Inferior parietal cortex (tissue), 1 donor: ENCODE results near the gene LAMTOR4.

Source experiments
- DNase-seq: peaks from one replicate; pipeline ENCODE4 v3.0.0-alpha.2; 2016; ENCODE audit errors: extremely low spot score

The LAMTOR4 gene

DNA sequence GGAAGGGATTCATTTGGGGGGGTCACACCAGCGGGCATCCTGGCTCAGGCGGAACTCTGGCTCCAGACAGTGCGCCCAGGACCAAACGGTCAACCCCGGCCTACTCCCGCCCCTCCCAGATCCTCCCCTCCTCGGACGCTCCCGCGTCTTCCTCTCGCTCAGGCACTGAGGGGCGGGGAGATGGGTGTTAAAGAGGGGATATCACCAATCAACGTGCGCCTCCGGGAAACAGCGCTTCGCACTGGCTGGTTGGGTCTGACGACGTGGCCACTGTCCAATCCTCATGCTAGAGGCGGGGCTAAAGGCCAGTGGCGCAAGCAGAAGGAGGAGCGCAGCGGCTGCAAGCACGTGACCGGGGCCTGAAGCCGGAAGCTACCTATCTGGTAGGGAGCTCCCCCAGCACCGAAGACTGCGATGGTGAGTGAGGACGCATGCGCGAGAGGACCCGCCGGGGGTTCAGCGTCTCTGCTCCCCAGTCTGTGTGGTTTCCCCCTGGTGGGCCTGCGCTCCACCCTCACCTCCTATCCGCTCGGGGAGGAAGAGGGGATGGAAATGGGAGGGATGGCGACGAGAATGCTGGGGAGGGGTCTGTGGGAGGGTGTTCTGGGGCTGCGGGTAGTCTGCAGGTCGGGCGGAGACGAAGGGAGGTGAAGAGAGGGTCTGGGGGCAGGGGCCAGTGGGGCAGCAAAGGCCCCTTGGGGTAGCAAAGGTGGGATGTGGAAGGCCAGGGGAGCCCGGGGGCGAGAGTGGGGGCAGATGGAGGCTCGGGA lies at the start of gene LAMTOR4:
Gene LAMTOR4, plus strand, starts transcription at position 360 of the 770 bp plus-strand sequence. Its CDS starts 55 bp downstream, at position 415.
- DNase-seq: peak; percentile 99

DNA sequence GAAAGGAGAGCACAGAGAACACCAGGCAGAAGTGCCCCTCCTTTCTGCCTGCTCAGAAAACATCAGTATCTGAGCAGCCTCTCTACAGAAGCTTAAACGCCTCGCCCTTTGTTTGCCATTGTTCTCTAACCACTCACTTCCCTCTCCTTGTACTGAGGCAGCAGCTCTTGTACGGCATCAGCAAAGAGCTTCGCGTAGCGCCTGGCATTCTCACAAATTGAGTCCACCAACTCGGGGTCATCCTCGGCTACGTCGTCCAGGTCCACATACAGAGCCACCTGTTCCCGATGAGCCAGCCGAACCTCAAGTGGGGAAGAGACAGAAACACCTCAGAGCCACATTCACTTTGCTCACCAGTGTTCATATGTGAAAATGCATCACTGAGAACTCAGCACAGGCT lies 49.3 kb upstream of the LAMTOR4 start:
- DNase-seq: no peak

DNA sequence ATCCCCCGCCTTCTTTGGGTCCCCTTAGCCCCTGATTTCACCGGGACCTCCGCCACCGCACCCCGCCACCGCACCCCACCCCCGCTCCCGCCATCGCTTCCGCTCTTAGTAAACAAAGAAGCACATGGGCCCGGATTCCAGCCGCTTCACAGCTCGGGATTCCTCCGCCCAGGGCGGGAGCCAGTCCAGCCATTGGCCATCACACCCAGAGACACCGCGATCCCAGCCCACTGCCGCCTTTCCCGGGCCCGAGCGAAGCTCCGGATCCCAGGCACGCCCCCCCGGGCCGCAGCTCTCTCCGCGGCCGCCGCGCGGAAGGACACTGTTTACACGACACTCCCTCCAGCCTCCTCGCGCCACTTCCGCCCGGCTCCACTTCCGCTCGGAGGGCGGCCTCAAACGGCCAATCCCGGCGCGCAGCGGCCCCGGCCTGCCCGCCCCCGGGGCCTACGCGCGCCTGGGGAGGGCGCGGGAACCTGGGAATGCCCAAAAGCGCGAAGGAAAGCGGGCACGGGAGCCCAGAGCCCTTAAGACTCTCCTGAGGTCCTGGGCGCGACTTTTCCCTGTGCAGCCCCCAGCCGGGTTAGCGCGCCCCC lies 48.2 kb upstream of the LAMTOR4 start:
- DNase-seq: peak; percentile 95

DNA sequence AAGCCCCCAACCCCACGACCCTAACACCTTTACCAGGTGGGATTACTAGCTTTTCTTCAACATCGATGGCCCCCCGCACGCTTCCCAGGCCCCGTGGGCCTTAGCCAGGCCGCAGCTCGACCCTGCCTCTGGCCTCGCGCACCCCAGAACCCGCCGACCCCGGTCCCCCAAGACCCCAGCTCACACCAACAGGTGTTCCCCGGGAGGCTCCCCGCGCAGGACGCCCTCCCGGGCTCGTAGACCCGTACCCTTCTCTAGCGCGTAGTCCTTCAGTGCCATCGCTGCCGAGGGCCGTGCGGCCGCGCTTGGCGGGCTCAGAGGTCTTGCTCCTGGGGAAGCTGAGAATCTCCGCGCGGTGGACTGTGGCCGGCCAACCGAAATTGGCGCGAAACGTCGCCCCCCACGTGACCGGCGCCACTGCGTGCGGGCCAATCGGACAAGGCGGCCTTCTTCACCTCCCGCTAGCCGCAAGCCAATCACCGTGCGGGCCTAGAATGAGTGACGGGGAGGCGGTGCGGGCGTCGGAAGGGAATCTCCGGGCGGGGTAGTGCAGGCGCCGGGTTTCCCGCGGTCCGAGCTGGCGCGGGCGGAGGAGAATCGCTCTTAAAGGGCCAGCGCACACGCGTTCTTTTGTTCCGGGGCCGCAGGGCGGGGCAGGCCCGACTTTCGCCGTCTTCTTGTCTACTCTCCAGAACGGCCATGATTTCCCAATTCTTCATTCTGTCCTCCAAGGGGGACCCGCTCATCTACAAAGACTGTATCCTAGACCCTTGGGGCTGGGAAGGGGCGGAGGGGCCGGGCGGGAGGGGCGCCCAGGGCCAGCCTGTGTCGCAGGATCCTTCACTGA lies 47.5 kb upstream of the LAMTOR4 start, which contains the start of the genes AP4M1 and MCM7:
Gene AP4M1, plus strand, starts transcription at position 628 of the 847 bp plus-strand sequence. Its CDS starts 72 bp downstream, at position 700.
Gene MCM7, minus strand, starts transcription at position 382 of the 847 bp plus-strand sequence. Its CDS starts 103 bp downstream, at position 279.
- DNase-seq: peak; percentile 100

DNA sequence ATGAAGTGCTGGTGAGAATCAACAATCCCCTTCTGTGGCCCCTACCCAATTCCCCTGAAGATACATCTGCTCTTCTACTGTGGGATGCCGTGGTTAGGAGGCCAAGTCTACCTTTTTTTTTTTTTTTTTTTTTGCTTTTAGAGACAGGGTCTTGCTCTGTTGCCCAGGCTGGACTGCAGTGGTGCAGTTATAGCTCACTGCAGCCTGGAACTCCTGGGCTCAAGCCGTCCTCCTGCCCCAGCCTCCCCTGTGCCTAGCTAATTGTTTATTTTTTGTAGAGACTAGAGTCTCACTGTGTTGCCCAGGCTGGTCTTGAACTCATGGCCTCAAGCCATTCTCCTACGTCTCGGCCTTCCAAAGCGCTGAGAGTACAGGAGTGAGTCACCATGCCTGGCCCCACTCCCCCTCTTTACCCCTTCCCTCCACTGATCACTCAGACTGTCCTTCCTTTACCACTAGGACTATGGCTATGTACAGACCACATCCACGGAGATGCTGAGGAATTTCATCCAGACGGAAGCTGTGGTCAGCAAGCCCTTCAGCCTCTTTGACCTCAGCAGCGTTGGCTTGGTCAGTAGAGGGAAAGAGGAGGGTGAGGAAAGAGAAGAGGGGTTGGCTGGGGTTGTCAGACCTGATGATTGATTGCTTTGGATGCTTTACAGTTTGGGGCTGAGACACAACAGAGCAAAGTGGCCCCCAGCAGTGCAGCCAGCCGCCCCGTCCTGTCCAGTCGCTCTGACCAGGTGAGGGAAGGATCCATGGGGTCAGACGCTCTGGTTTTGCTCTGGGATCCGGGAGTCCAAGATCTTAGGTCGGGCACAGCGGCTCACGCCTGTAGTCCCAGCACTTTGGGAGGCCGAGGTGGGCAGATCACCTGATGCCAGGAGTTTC lies 45.5 kb upstream of the LAMTOR4 start:
- DNase-seq: no peak

DNA sequence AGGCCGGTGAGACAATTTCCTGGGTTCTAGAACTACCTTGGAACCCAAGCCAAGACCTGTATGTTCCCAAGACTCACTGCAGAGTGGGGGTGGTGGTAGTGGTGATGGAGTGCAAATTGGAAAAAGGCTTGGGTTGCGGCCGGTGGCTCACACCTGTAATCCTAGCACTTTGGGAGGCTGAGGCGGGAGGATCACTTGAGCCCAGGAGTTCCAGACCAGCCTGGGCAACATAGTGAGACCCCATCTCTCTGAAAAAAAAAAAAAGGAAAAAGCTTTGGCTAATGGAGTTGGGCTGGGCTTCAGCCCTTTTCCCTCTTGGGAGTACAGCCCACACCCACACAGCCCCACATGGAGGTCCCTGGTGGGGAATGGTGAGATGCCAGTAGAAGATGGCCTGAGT lies 43.2 kb upstream of the LAMTOR4 start:
- DNase-seq: no peak

DNA sequence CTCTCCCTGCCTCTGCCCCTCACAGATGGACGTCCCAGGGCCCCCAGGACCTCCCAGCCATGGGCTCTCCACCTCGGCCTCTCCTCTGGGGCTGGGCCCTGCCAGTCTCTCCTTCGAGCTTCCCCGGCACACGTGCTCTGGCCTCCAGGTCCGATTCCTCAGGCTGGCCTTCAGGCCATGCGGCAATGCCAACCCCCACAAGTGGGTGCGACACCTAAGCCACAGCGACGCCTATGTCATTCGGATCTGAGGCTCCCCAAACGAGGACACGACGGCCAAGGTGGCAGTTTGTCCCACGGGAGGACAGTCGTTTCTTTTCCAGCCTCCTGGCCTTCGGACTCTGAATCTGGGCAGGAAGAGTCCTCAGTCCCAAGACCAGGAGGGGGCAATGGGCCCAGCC lies 42.1 kb upstream of the LAMTOR4 start:
- DNase-seq: no peak

DNA sequence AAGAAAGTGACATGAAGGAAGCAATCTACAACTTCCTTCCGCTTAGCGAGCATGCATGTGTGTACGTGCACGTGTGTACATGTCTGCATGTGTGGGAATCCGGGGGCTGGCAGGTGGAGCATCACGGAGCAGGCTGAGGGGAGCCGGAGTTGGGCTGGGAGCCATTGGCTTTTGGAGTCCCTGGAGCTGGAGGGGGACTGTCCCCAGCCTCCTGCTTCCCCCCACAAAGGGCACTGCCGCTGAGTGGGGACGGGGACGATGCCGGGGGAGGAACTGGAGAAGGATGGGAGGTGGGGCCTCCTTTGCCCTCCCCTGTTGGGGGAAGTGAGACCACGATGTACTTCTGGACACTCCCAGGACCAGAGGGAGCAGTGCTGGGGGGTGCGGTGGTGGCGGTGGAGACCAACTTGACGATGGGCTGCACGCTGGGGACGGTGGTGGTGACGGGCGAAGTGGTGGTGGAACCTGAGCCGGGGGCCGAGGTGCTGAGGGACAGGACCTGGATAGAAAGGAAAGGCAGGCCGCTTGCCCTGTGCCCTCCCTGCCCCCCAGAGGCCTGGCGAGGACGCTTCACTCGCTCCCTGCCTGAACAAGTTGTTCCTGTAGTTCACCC lies 41.5 kb upstream of the LAMTOR4 start:
- no peak for DNase-seq

DNA sequence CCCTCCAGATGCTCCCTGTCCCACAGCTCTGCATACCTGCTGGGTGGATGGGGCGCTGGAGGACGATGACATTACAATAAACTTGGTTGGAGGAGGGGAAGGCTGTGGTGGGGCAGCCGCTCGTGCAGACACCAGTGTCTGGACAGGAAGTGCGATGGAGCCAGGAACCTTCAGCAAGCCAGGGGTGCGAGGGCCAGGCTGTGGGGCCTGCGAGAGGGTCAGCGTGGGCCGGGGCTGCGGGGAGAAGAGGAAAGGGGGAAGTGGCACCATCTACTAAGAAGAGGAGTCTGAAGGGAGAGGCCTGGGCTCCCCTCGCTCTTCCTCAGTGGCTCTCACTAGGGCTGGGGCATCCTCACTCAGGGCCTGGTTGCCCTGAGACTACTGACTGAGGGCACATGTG lies 40.8 kb upstream of the LAMTOR4 start:
- DNase-seq: no peak

DNA sequence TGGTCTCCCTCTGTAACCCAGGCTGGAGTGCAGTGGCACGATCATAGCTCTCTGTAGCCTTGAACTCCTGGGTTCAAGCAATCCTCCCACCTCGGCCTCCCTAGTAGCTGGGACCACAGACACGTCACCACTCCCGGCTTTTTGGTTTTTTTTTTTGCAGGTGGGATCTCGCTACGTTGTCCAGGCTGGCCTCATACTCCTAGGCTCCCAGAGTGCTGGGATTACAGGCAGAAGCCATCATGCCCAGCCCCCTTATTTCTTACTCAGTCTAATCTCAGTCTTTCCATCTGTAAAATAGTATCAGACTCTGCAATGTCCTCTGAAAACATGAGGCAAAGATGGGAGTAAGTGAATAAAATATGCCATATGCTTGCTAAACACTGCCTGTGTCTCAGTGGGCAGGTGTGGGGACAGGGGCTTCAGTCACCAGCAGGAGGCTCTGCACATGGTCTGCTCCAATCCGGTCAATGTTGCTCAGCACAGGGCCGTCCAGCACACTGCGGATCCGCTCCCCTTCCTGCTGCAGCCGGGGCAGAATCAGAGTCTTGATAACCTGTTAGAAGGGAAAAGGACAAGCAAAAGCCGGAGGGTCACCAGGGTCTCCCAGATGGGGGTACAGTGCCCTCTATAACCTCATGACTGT lies 39.1 kb upstream of the LAMTOR4 start:
- DNase-seq: no peak

DNA sequence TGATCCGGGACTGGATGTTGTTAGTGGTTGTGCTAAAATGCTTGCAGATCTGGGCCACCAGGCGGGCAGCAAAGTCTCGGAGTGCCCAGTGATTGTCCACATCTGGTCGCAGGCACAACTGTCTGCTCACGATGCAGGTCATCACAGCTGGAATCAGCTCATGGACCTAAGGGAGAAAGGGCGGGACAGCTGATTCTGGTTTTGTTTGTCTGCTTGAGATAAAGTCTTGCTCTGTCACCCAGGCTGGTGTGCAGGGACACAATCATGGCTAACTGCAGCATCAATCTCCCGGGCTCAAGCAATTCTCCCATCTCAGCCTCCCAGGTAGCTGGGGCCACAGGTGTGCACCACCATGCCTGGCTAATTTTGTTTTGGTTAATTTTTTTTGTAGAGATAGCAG lies 37.6 kb upstream of the LAMTOR4 start:
- no peak for DNase-seq

DNA sequence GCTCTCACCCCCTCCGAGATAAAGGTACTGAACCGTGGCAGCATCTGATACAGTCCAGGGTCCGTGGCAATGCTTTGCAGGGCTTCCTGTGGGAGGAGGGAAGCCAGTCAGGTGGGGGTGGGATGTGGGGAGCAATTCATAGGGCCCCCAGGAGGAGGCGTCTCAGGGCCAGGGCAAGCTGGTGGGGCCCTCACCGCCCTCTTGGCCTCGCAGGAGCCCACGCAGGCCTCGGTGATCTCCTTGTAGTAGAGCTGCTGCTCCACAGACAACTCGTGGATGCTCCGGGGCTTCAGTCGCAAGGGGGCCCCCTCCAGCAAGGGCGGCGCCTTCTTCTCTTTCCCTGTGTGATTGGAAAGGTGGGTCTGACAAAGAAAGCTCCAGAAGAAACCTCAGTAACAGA lies 36.8 kb upstream of the LAMTOR4 start:
- DNase-seq: no peak

DNA sequence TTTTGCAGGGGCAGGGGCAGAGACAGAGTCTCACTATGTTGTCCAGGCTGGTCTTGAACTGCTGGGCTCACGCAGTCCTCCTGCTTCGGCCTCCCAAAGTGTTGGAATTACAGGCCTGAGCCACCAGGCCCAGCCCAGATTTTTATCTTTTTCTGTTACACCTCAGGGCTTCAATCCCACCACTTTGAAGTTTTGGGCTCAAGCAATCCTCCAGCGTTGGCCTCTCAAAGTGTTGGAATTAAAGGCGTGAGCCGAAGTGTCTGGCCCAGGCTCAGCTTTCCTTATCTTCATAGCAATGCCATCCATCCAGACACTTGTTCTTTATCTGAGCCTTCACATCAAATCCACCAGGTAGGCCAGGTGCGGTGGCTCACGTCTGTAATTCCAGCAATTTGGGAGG lies 33.7 kb upstream of the LAMTOR4 start:
- DNase-seq: no peak

DNA sequence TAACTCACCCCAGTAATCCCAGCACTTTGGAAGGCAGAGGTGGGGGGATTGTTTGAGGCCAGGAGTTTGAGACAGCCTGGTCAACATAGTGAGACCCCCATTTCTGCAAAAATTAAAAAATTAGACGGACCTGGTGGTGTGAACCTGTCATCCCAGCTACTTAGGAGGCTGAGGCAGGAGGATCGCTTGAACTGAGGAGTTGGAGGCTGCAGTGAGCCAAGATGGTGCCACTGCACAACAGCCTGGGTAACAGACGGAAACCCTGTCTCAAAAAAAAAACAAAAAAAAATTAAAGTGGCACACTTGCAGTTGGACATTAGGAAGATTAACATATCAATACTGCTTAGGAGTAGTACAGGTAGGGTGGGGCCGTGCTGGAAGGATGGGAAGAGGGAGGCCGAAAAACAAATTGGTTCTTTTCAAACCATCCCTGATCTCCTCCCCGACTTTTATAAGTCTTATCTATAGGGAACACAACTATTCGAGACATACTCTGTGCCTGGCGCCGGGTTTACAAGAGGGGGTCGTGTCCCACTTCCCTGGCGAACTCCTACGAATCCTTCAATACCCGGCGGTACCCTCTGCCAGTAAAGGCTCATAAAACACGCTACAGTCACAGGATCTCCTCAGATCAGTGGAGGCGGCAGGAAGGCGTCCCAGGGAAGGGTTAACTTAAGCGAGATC lies 30.2 kb upstream of the LAMTOR4 start:
- DNase-seq: no peak

DNA sequence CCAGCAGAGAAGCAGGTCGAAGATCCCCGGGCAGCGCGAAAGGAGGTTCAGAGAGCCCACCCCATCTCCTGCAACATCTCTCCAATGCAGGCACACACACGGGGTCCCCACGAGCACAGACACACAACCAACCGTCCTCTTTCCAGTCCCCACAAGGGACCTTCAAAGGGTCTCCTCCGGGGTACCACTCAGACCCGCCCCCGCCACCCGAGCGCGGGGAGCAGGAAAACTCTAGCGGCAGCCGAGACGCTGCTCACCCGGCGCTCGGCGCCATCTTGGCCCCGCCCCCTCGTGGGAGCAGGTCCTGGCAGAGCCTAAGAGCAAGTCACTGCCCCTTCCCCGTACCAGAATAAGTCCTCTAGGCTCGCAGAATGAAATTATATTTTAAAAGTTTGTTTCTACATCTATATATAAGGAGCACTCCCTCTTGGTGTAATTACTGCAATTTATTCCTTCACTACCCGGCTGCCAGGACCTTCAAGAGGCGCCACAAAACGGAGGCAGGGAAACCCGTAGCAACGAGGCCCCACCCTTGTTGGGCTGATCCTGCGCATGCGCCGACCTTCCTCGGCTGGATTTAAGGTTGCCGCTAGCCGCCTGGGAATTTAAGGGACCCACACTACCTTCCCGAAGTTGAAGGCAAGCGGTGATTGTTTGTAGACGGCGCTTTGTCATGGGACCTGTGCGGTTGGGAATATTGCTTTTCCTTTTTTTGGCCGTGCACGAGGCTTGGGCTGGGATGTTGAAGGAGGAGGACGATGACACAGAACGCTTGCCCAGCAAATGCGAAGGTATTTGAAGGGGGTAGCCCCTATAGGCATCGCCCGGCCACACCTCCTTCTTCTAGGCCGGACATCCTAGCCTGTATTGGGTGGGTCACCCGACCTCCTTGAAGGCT lies 29.4 kb upstream of the LAMTOR4 start, which contains the start of the genes CNPY4 and TAF6:
Gene CNPY4, plus strand, starts transcription at position 563 of the 898 bp plus-strand sequence. Its CDS starts 111 bp downstream, at position 674.
Gene TAF6, minus strand, starts transcription at position 287 of the 898 bp plus-strand sequence. CDS start 5,149 bp downstream, outside the sequence.
- peak; percentile 97 for DNase-seq

DNA sequence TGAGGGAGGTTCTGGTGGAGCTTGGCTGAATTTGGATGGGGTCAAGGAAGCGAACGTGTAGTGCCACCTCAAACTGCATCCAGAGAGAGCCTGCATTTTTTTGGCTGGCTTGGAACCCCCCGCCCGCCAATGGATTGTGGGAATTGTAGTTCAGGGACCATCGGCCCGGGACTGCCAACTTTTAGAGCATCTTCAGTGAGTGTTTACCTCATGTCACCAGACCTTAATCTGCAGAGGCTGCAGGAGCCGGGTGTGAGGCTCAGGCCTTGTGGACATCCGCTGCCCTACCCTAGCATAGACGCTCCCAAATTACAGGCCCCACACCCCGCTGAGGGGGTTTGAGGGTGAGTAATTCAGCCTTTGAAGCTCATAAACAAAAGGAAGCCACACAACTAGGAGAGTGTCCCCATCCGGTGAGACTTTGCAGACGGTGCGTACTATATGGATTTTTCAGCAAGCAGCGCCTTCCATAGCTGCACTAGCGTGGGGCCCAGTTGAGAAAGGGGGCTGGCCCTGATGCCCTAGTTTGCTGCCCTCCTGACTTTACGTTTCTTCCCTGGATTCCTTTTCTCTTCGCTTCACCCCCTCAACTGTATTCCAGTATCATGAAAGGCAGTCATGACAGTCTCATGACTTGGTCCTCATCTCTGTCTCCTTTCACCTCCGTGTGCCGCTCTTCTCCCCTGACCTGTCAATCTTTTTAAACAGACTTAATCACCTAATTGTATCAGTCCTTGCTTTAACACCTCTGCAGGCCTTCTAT lies 28.6 kb upstream of the LAMTOR4 start:
- DNase-seq: peak; percentile 74

DNA sequence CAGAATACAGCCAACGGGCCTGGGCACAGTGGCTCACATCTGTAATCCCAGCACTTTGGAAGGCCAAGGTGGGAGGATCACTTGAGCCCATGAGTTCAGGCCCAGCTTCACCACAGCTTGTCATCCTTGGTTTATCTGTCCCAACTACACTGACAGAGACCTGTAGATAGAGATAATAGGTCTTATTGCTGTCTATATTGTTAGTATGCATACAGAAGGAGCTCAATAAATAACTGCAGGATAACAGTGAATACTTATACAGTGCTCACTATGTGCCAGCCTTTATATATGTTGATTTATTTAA lies 28.0 kb upstream of the LAMTOR4 start:
- DNase-seq: no peak

DNA sequence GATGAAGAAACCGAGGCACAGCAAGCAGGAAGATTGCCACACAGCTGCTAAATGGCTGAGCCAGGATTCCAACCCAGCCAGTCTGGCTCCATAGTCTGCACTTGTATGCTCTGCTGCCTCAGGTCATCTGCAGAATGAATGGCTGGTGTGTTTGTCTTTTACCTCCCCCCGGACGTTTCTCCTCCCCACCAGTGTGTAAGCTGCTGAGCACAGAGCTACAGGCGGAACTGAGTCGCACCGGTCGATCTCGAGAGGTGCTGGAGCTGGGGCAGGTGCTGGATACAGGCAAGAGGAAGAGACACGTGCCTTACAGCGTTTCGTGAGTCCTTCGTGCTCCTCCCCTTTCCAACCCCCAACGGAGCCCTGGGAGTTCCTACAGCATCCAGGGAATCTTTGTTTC lies 26.7 kb upstream of the LAMTOR4 start:
- no peak for DNase-seq
